LHCN-M2 (cell line): ENCODE measurements around the gene TMEM14A. TPM values are rescaled to one million over a fixed set of nuclear protein-coding genes. Genes with fewer than 3 reads are reported as not detected.
"Not testable (repeated sequence)": the region's sequence is repeated elsewhere in the genome, so short reads cannot be mapped to it uniquely, and the experiment has no call there.

Experiments
- DNase-seq: peaks from one replicate; pipeline ENCODE4 v3.0.0-alpha.2; 2012; ENCODE audit warnings: low read depth
- total RNA-seq: library from RNA; depleted of rRNA; stranded (reverse); fragments of >200 nt; gene quantifications from 2 replicates; pipeline ENCODE4 v1.2.3, GENCODE V29; 2014

The TMEM14A gene
- total RNA-seq, 1 experiment from 2014 or later, result 50.6 TPM

DNA sequence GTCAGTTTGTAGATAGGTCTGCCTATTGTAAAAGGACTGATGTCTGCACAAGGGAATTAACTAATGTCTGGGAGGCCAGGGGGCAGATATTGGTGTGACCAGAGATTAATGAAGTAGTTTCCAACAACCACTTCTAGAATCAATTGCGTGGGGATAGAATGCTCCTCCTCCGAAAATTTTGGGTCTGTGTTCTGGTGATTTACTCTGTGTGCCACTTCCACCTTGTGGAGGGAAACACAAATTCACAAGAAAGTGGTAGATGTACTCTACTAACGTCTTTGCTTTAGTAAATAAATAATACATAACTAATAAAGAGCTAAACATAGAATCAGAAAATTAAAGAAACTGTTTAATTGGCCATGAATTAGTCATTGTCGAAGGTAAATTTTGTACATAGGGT is 25.5 kb downstream of the TMEM14A start:
- DNase-seq, result no peak

DNA sequence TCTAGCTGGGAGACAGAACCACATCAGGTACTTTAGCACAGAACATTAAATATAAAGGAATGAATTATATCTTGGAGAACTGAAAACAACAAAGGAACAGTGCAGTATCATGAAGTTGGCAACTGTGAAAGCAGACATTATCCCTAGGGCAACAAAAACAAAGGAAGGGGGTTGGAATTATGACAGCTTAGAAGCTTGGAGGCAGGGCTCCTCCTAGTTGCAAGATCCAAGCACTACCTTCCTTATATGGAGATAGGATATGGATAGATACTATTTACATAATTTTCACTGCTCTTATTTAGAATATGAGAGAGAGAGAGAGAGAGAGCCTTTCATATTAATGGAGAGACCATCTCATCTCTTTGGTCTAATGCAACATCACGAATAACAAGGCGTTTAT is 27.0 kb downstream of the TMEM14A start:
- peak; percentile 27 for DNase-seq

DNA sequence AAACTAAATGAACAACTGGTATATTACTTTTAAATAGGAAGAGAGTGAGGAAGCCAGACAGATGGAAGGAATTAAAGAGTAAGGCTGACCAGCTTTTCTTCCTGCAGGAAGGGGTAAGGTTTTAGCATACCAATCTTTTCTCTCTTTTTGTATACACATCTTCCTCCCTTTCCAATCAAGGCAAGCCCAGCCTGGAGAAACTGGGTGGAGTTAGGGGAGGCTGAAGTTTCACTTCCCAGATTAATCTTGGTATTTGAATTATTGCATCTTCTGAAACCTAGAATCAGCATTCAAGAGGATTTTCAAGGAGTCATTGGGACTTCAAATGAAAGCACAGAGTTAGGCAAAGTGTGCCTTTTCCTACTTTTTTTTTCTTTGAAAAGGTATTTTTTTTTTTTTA is 33.1 kb downstream of the TMEM14A start:
- no peak for DNase-seq

DNA sequence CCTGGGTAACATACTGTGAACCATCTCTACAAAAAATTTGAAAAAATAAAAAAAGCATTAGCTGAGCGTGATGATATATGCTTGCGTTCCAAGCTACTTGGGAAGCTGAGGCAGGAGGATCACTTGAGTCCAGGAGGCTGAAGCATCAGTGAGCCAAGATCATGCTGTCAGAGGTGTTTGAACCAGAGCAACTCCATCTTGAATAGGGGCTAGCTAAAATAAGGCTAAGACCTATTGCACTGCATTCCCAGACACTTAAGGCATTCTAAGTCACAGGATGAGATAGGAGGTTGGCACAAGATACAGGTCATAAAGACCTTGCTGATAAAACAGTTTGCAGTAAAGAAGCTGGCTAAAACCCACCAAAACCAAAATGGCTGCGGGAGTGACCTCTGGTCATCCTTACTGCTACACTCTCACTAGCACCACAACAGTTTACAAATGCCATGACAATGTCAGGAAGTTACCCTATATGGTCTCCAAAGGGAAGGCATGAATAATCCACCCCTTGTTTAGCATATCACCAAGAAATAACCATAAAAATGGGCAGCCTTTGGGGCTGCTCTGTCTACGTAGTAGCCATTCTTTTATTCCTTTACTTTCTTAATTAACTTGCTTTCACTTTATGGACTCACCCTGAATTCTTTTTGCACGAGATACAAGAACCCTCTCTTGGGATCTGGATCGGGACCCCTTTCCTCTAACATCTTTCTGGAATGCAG is 34.0 kb downstream of the TMEM14A start:
- DNase-seq, result not testable (repeated sequence)

DNA sequence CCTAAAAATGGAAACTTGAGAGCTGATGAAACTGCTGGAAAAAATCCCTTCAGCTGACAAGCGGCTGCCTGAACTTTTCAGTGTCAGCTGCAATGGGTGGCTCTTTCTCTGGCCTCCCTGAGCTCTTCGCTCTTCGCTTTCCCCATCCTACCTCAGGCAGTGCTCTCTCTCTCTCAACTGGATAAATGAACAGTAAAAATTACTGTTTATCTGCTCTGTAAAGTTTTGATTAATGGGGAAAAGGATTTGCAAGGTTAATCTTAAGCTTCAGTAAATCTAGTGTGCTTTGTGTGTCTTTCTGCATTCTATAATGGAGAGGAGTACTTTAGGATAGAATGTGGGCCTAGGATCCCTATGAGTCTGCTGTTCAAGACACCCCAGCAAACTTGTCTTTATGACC is 35.1 kb downstream of the TMEM14A start:
- DNase-seq, result no peak

DNA sequence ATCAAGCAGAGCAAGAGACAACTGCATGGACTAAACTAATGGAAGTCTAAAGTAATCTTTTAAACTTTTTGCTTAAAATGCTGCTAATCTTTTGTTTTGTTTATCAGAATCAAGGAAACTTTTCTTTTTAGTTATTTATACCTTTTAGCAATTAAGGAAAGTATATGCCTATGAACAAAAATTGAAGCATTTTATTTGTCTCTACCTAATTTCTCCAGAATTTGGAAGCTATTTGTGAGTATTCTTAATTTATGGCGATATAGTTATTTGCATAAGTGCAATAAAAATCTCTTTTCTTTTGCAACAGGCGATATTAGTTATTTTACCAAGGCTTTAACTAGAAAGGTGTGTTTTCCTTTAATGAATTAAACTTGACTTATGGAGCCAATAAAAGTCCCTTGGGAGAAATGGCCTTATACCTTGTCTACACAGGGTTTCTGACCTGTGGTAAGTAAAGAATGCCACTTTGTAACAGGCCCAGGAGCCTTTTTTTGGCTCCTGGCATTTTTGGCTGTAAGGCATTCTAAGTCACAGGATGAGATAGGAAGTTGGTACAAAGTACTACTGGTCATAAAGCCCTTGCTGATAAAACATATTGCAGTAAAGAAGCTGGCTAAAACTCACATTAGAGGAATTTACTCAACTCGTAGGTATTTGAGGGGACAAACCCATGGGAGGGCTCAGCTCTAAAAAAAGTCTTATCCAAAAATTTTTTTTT is 37.2 kb downstream of the TMEM14A start:
- DNase-seq, result no peak

DNA sequence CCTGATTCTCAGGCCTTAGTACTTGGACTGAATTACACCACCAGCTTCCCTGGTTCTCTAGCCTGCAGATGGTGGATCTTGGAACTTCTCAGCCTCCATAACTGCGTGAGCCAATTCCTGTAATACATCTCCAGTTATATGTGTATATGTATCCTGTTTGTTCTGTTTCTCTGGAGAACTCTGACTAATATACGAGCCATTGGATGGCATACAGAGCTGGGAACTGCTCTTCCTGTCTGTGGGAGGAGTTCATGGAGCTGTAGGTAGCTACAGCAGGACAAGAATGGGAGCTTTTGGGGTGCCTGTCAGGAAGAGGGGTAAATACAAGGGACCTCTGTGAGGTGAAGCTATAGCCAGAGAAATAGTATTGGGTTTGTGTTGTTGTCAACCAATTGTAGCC is 41.2 kb downstream of the TMEM14A start:
- DNase-seq, result peak; percentile 49

DNA sequence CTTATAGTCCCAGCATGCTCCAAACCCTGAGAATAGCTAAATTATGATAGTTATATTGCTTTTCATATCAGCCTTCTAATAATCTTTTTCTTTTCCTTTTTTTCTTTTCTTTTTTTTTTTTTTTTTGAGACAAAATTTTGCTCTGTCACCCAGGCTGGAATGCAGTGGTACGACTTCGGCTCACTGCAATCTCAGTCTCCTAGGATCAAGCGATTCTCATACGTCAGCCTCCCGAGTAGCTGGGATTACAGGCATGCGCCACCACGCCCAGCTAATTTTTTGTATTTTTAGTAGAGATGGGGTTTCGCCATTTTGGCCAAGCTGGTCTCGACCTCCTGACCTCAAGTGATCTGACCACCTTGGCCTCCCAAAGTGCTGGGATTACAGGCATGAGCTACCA is 43.8 kb downstream of the TMEM14A start:
- not testable (repeated sequence) for DNase-seq

DNA sequence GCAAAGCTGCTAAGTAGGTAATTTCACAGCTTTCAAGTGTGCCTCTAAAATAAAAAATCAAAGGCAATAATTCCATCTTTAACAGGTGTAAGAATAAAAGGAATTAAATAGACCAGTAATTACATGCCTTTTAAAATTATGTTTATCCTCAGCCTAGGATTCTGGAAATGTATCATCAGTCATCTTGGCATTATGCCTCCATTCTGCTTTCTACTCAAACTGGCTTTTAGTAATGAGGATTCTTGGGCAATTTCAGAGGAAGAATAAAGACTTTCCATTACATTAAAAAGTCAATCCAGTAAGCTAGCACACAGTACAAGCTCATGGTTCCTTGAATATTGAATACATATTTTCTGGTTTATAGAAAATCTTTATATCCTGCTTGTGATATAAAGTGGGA is 47.6 kb downstream of the TMEM14A start:
- DNase-seq, result no peak

DNA sequence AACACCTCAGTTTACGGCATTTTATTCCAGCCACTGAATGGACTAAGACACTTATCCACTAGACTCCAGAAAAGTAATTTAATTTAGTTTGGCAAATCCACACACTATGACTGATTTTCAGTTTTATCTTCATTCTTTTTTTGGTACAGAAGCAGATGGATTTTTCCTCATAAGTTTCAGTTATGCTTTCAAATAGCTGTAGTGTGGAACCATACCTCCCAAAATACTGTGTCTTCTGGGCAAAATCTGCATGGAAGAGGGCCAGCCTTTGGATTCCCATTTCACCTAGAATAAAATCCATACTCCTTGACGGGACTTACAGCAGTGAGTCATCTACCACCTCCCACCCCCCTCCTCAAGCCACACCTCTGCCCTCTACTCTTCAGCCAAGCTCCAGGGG is 49.4 kb downstream of the TMEM14A start:
- no peak for DNase-seq

DNA sequence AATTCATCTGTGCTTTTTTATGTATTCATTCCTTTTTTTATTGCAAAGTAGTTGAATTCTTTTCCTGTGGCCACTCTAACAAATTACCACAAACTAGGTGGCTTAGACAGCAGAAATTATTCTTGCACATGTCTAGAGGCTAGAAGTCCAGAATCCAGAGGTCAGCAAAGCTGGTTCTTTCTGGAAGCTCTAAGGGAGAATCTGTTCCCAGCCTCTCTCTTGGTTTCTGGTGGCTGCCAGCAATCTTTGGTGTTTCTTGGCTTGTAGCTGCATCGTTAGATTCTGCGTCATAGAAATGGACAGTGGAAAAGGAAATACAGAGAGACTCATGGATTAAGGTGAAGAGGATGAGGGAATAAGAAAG is 53.1 kb downstream of the TMEM14A start:
- peak; percentile 51 for DNase-seq

DNA sequence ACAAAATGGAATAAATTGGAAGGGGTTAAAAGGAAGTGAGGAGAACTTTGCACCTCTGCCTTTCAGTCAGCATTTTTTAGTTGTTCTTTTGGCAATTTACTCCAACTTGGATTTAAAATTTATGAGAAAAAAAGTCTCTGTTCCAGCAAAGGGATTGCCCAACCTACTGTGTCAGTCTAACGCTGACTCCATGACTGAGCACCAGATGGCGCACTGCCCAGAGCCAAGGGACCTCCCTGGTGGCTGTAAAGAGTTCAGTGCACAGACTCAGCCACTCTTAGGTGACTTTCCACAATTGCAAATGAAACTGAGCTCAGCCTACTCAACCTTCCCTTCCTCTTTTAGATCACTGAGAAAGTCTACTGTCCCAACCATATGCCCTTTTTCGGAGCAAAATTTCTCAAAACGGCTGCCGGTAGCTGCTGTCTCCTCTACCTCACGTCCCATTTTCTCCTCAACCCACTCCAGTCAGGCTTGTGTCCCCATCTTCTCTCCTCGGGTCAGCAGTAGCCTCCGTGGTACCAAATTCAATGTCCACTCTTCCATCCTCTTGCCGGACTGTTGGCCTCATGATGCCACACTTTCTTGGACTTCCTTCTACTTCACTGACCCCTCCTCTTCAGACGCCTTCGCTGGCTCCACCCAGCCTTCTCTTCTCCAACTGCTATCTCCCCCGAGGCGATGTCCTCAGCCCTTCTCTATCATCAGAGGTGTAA is 53.7 kb downstream of the TMEM14A start:
- DNase-seq, result peak; percentile 63

DNA sequence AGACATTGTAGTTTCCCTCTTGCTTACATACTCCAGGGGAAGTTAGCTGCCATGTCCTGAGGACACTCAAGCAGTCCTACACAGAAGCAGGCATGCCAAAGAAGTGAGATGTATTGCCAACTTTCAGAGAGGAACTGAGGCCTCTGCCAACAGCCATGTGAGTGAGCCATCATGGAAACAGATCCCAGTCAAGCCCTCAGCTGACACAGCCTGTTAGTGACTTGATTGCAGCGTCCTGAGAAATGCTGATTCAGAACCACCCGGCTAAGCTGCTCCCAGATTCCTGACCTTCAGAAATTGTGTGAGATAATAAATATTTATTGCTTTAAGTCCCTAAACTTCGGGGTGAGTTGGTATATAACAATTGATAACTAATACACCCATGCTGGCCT is 54.2 kb downstream of the TMEM14A start:
- no peak for DNase-seq

DNA sequence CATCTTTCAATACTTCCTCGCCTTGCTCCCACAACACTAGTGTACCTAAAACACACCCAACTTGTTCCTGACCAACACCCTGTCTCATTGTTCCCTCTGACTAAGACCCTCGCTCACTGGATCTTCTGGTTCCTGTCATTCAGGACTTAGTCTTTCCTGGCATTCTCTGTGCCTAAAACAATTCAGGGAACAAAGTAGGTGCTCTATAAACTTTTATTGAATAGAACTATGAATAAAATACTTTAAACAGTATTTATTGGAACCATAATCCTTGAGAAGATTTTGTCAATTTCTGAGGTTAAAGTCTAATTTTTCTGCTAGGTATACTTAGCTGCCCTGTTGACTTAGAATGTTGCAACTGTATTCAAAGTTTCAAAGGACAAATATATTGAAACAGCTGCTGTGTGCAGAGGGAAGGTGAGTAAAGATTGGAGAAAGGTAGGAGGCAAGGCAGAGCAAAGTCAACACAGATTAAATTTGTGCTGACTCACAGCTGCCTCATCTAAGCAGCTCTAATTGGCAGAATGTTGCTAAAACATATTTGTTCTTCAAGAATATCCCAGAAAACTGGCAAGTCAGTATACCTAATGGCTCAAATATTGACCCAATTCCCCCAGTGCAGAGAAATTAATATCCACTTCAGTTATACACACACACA is 54.8 kb downstream of the TMEM14A start:
- peak; percentile 23 for DNase-seq

DNA sequence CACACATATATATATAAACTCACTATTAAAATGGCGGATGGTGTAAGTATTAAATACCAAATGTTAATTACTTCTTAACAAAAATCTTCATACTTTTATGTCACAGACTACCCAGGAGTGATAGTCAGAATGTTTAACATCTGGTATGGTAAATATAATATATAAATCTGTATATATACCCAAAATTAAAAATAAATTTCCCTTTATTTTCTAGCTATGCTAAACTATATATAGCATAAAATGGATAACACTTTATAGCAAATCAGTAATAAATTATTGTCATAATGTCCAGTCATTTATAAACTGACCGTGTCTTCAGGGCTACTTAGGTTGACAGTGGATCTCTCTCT is 55.3 kb downstream of the TMEM14A start:
- no peak for DNase-seq

DNA sequence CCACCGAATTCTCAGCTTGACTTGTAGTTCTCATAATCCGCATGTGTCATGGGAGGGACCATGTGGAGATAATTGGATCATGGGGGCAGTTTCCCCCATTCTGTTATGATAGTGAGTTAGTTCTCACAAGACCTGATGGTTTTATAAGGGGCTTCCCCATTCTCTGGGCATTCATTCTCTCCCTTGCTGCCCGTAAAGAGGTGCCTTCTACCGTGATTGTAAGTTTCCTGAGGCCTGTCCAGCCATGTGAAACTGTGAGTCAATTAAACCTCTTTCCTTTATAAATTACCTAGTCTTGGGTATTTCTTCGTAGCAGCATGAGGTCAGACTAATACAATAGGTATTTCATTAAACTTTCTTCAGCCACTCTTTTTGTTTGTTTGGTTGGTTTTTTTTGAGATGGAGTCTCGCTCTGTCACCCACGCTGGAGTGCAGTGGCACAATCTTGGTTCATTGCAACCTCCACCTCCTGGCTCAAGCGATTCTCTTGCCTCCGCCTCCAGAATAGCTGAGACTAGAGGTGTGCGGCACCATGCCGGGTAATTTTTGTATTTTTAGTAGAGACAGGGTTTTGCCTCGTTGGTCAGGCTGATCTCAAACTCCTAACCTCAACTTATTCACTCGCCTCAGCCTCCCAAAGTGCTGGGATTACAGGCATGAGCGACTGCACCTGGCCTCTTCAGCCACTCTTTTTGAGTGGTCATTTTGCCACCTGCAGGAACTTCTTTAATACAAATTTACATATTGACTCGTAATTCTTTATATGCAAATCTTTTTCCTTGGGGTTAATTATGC is 56.0 kb downstream of the TMEM14A start:
- no peak for DNase-seq

DNA sequence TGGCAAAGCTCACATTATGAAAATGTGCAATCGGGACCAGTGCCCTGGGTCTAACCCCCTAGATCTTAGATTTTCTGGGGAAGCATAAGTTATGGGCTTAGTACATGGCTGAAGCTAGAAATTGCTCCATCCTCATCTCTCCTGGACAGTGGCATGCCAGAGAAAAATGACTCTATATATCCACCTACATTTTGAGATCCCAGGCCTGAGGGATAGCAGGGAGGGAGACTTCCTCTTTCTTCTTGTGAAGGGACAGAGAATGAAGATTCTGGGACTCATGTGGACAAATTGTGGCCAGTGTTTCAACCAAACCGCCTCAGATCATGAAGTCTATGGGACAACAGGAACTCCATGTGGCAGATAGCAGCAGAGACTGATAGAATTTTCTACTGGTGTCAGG is 57.0 kb downstream of the TMEM14A start:
- no peak for DNase-seq

DNA sequence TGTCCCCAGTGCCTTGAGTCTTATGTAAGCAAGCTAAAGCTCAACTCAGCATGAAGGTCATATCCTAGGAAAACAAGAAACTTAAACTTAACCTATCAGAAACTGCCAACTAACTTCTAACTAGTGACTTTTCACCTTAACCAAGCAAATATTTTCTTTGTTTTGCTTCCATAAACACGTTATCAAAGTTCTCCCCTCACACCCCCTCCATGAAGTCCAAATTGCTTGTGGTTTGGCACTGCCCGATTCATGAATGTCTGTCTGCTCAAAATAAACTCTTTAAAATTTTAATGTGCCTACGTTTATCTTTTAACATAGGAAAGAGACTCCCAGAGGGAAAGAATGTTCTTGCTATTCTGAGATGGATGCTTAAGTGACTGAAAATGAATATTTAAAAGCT is 57.5 kb downstream of the TMEM14A start:
- DNase-seq, result no peak

DNA sequence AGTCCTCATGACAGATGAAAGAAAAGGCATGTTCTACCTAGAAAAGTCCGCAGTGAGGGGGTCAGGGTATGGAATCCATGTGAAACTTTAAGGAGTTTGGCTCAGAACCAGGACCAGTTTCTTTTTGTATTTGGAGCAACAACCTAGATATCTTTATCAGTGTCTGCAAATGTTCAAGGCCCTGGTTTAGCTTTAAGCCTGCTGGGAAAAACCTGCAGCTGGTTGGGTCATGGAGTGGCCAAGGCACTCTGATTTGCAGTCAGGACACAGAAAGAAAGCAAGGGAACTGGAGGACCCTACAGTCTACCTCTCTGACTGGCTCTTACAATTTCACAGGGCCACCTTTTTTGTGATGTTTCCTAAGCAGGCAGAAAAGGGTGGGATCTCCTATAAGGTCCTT is 58.7 kb downstream of the TMEM14A start:
- DNase-seq, result no peak

DNA sequence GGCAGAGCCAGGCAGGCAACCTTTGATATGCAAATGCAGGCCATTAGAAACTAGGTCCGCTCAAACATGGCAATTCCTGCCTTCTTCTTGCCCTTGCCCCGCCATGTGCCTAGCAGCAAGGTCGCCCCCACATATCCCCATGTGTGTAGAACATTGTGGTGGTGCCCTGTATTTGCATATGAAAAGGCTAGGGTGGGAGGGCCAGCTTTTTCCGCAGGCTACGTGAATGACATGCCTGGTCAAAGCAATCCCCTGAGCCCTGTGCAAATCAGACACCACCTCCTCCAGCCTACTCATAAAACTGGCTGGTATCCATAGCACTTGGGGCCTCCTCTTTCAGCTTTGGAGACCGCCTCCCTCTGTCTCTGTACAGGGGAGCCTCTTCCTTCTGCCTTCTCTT is 60.8 kb downstream of the TMEM14A start:
- no peak for DNase-seq

DNA sequence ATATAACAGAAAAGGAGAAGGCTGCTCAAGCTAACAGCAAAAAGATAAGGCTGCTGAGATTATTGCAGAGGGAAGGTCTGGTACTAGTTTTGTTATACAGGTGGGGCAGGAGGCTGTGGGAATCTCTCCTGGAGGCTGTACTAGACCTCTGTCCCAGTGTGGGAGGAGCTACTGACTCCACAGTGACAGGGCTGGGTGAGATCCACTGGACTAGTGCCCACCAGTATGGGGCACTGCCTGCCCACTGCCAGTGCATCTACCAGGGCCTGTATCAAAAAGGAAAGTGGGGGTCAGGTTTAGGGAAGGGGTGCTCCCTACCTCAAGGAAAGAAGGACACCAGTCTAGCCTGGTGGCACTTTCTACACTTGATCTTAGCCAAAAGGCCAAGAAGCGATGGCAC is 62.3 kb downstream of the TMEM14A start:
- DNase-seq, result no peak

DNA sequence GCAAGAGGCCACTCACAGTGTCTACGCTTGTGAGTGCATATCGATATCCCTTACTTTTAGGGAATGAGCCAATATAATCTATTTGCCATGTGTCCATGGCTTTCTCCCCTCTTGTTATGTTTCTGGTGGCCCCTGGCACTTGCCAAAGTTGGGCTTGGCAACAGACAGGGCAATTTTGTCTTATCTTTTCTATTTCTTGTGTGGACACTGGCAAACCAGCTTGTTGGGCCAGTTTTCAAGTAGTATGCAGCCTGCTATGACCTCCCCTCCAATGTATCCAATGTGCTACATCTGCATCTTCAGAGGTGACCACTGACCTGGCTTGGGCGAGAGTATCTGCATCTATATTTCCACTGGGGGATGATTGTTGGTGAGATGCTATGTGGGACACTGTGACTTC is 63.2 kb downstream of the TMEM14A start:
- no peak for DNase-seq
